WTC11 (cell line): Measurements from ENCODE around the gene TRNT1. TPM values are rescaled to one million over a fixed set of nuclear protein-coding genes. Genes with fewer than 3 reads are reported as not detected.

Experiments
- ATAC-seq: fragments of 200-7000 bp; cut with Tn5 transposase; 2 replicates; pipeline ENCODE4 v1.10.0; 2021; ENCODE audit warnings: mild to moderate bottlenecking, moderate library complexity
- CTCF ChIA-PET: fragments of 300-600 bp; sonication (Branson Sonifier 250); formaldehyde crosslinking; loops from one replicate; lab custom pipeline; 2021; ENCODE audit warnings: antibody characterized with exemption; lab: Charles Lee
- POLR2A ChIA-PET: fragments of 350-600 bp; sonication (Branson Sonifier 250); formaldehyde crosslinking; loops from one replicate; lab custom pipeline; 2021; ENCODE audit warnings: antibody characterized with exemption; lab: Charles Lee
- DNase-seq: peaks from one replicate; pipeline ENCODE4 v3.0.0; 2021; ENCODE audit warnings: low spot score
- H3K27ac Mint-ChIP-seq: 2 replicates; pipeline ENCODE4 v1.8.0; 2021; ENCODE audit warnings: mixed read lengths
- H3K27me3 Mint-ChIP-seq: 2 replicates; pipeline ENCODE4 v1.8.0; 2021; ENCODE audit warnings: low read depth, mild to moderate bottlenecking, moderate library complexity, mixed read lengths
- H3K36me3 Mint-ChIP-seq: 2 replicates; pipeline ENCODE4 v1.8.0; 2021; ENCODE audit warnings: mixed read lengths
- H3K4me1 Mint-ChIP-seq: 2 replicates; pipeline ENCODE4 v1.8.0; 2022; ENCODE audit warnings: mixed read lengths
- H3K4me3 Mint-ChIP-seq: 2 replicates; pipeline ENCODE4 v1.8.0; 2021; ENCODE audit warnings: mild to moderate bottlenecking, moderate library complexity, mixed read lengths
- H3K9me3 Mint-ChIP-seq: 2 replicates; pipeline ENCODE4 v1.8.0; 2021; ENCODE audit warnings: mixed read lengths
- AR ChIP-seq: fragments of 250-450 bp; sonication (Bioruptor Pico); IDR thresholded peaks from 2 replicates; pipeline ENCODE4 v1.9.0; 2021; ENCODE audit warnings: mild to moderate bottlenecking
- ARID4B ChIP-seq: sonication (generic); formaldehyde crosslinking; IDR thresholded peaks from 2 replicates; pipeline ENCODE4 v1.8.0; 2023; ENCODE audit warnings: missing genetic modification reagents, mild to moderate bottlenecking, borderline replicate concordance
- ATF1 ChIP-seq: sonication (generic); formaldehyde crosslinking; IDR thresholded peaks from 2 replicates; pipeline ENCODE4 v1.8.1; 2023; ENCODE audit warnings: mild to moderate bottlenecking, moderate library complexity, missing genetic modification reagents
- ATF6 ChIP-seq: sonication (generic); formaldehyde crosslinking; IDR thresholded peaks from 2 replicates; pipeline ENCODE4 v1.8.1; 2023; ENCODE audit warnings: mild to moderate bottlenecking, missing genetic modification reagents
- ESRRA ChIP-seq: sonication (generic); formaldehyde crosslinking; IDR thresholded peaks from 2 replicates; pipeline ENCODE4 v1.8.1; 2022; ENCODE audit warnings: mild to moderate bottlenecking, missing genetic modification reagents, borderline replicate concordance
- FOXJ3 ChIP-seq: sonication (generic); formaldehyde crosslinking; IDR thresholded peaks from 2 replicates; pipeline ENCODE4 v1.9.0; 2021; ENCODE audit warnings: missing genetic modification reagents, mild to moderate bottlenecking, borderline replicate concordance
- HMGA2 ChIP-seq: fragments of 250-450 bp; sonication (Bioruptor Pico); IDR thresholded peaks from 2 replicates; pipeline ENCODE4 v1.4.0; 2021; ENCODE audit warnings: mild to moderate bottlenecking, moderate library complexity
- HMGXB4 ChIP-seq: sonication (generic); formaldehyde crosslinking; IDR thresholded peaks from 2 replicates; pipeline ENCODE4 v1.8.1; 2023; ENCODE audit warnings: mild to moderate bottlenecking, moderate library complexity, missing genetic modification reagents
- NR1H2 ChIP-seq: sonication (generic); formaldehyde crosslinking; IDR thresholded peaks from 2 replicates; pipeline ENCODE4 v1.9.0; 2021; ENCODE audit warnings: mild to moderate bottlenecking, moderate library complexity, missing genetic modification reagents
- TEAD1 ChIP-seq: sonication (generic); formaldehyde crosslinking; IDR thresholded peaks from 2 replicates; pipeline ENCODE4 v1.8.0; 2022; ENCODE audit warnings: mild to moderate bottlenecking, missing genetic modification reagents
- USF1 ChIP-seq: sonication (generic); formaldehyde crosslinking; IDR thresholded peaks from 2 replicates; pipeline ENCODE4 v1.8.0; 2022; ENCODE audit warnings: mild to moderate bottlenecking, missing genetic modification reagents
- ZBTB43 ChIP-seq: sonication (generic); formaldehyde crosslinking; IDR thresholded peaks from 2 replicates; pipeline ENCODE4 v1.8.1; 2023; ENCODE audit warnings: mild to moderate bottlenecking, missing genetic modification reagents
- ZNF121 ChIP-seq: sonication (generic); formaldehyde crosslinking; IDR thresholded peaks from 2 replicates; pipeline ENCODE4 v1.8.0; 2023; ENCODE audit warnings: missing genetic modification reagents
- ZNF138 ChIP-seq: sonication (generic); formaldehyde crosslinking; conservative IDR thresholded peaks from 2 replicates; pipeline ENCODE4 v1.8.1; 2022; ENCODE audit warnings: mild to moderate bottlenecking, moderate library complexity, missing genetic modification reagents
- ZNF219 ChIP-seq: sonication (generic); formaldehyde crosslinking; IDR thresholded peaks from 2 replicates; pipeline ENCODE4 v1.8.0; 2023; ENCODE audit warnings: missing genetic modification reagents, mild to moderate bottlenecking, borderline replicate concordance
- ZNF281 ChIP-seq: sonication (generic); formaldehyde crosslinking; IDR thresholded peaks from 2 replicates; pipeline ENCODE4 v1.8.0; 2023; ENCODE audit warnings: mild to moderate bottlenecking, missing genetic modification reagents
- ZNF317 ChIP-seq: sonication (generic); formaldehyde crosslinking; IDR thresholded peaks from 2 replicates; pipeline ENCODE4 v1.8.1; 2023; ENCODE audit warnings: low read depth, mild to moderate bottlenecking, moderate library complexity, missing genetic modification reagents, borderline replicate concordance
- ZNF512 ChIP-seq: sonication (generic); formaldehyde crosslinking; IDR thresholded peaks from 2 replicates; pipeline ENCODE4 v1.8.1; 2022; ENCODE audit warnings: missing genetic modification reagents, borderline replicate concordance
- total RNA-seq: library from RNA; stranded (reverse); gene quantifications from 3 replicates; pipeline ENCODE4 v1.2.3, GENCODE V29; 2021

Gene TRNT1
- total RNA-seq, 1 experiment from 2014 or later = 18.8 TPM

GRCh38 chr3:3107181-3107580 lies 19.6 kb upstream of the TRNT1 start (continued):
- TF ChIP-seq AR (CRISPR knock-in tag) = no peak
- TF ChIP-seq ZNF121 (CRISPR knock-in tag) = no peak

- H3K36me3 Mint-ChIP-seq = peaks cover 25% of the 10 kb centered on the region
- H3K27me3 Mint-ChIP-seq = no peaks in the 10 kb centered on the region; the same call in 1 of the 2 replicates
- H3K4me3 Mint-ChIP-seq = no peak overlapping the region
- peaks cover 52% of the 10 kb centered on the region for H3K9me3 Mint-ChIP-seq
- no peak for ATAC-seq
- DNase-seq = no peak
- peaks cover 6% of the 10 kb centered on the region; the same call in 1 of the 2 replicates for H3K4me1 Mint-ChIP-seq
- POLR2A ChIA-PET = no interaction called here
- CTCF ChIA-PET = no interaction called here
- H3K27ac Mint-ChIP-seq = no peak overlapping the region
- no peak for TF ChIP-seq ZNF512 (CRISPR knock-in tag)
- TF ChIP-seq ARID4B (CRISPR knock-in tag) = no peak
- no peak for TF ChIP-seq HMGXB4 (CRISPR knock-in tag)
- no peak for TF ChIP-seq HMGA2 (CRISPR knock-in tag)
- TF ChIP-seq TEAD1 (CRISPR knock-in tag) = no peak
- no peak for TF ChIP-seq ZNF281 (CRISPR knock-in tag)
- TF ChIP-seq ZBTB43 = no peak
- no peak for TF ChIP-seq ATF1
- no peak for TF ChIP-seq ZNF219 (CRISPR knock-in tag)
- no peak for TF ChIP-seq FOXJ3
- no peak for TF ChIP-seq NR1H2 (CRISPR knock-in tag)
- TF ChIP-seq ESRRA (CRISPR knock-in tag) = no peak
- TF ChIP-seq ZNF138 (CRISPR knock-in tag) = no peak
- no peak for TF ChIP-seq ZNF317 (CRISPR knock-in tag)
- no peak for TF ChIP-seq ATF6 (CRISPR knock-in tag)
- no peak for TF ChIP-seq USF1 (CRISPR knock-in tag)
Observed at GRCh38 chr3:3107858-3108257, 18.9 kb upstream of the TRNT1 start.
